T-helper 2 cell (primary cell): ENCODE measurements around the gene KRTAP10-6.
"Not testable (repeated sequence)": the region's sequence is repeated elsewhere in the genome, so short reads cannot be mapped to it uniquely, and the experiment has no call there.

ENCODE experiments used
- DNase-seq, 5 experiments: peaks; one replicate each; pipeline versions ENCODE4 v3.0.0 to v3.0.0-alpha.2; 2012 to 2022

KRTAP10-6 gene

GRCh38 chr21:44555200-44555875 lies 37.0 kb downstream of the KRTAP10-6 start:
- DNase-seq, result no peak

DNA sequence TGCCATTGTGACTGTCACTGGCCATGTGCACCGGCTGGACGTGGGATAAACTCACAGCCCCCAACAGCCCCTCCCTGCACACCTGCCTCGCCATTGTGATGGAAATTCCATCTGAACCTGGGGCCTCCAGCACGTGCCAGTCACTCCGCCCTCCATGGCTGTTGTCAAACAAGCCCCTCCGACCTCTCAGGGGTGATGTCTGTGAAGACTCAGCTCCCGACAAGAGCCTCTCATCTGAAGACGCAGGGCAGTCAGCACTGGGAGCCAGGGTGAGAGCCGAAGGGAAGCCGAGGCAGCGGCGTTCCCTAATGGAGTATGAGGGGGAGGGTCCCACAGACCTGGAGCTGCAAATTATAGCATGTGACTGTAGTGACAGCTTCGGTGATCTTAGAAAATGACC lies 39.6 kb downstream of the KRTAP10-6 start:
- no peak for DNase-seq

DNA sequence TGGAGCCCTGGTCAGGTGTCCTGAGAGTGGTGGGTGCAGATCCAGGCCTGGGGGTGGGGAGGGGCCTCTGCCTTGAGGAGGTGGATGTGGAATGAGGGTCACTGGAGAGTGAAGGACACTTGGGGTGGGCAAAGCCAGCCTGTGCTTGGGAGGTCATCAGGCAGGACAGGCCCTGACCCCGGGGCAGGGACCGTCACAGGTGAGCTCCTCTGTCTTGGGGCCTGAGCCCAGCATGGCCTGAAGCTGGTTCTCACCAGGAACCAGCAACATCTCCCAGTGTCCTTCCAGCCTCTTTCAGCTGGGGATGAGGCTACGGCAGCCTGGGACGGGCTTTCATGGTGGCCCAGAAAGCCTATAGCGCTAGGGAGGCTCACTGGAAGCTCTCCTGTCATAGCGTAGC lies 40.2 kb downstream of the KRTAP10-6 start:
- DNase-seq, result no peak

DNA sequence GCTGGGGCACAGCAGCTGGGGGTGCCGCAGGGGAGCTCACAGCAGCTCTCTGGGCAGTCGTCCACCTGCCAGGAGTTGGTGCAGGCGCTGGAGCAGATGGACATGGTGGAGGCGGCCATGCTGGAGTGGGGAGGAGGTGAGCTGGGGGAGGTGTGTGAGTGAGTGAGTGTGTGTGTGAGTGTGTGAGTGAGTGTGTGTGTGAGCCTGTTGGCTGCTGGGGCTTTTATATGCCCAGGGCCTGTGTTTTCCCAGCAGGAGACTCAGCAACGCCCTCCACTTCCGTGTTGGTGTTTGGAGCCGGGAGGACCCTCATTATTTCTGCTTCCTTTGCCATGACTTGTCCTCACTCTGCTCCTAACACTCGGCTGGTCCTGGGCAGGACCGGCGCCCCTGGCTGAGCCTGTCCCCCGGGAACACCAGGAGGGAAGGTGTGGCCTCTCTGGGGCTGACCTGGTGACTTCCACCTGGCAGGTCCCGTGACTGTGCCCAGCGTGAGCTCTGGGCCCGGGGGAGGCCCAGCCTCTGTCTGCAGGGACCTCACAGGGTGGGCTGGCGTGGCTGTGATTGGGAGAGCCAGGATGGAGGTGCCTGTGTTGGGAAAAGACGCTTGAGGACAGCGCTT lies 40.9 kb downstream of the KRTAP10-6 start, which contains the start of gene KRTAP10-2:
Gene KRTAP10-2, minus strand, starts transcription at position 166 of the 622 bp plus-strand sequence. Its CDS starts 47 bp downstream, at position 119.
- no peak for DNase-seq

DNA sequence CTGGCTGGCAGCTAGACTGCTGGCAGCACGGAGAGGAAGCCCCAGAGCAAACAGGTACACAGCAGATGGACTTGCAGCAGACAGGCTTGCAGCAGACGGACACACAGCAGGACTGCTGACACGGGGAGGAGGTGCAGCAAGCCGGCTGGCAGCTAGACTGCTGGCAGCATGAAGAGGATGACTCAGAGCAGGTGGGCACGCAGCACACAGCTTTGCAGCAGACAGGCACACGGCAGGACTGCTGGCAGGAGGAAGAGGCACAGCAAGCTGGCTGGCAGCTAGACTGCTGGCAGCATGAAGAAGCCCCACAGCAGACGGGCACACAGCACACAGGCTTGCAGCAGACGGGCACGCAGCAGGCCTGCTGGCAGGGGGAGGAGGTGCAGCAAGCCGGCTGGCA lies 41.5 kb downstream of the KRTAP10-6 start:
- DNase-seq, result no peak

- not testable (repeated sequence) for DNase-seq
Measured at GRCh38 chr21:44550285-44550684, 42.0 kb downstream of the KRTAP10-6 start.

DNA sequence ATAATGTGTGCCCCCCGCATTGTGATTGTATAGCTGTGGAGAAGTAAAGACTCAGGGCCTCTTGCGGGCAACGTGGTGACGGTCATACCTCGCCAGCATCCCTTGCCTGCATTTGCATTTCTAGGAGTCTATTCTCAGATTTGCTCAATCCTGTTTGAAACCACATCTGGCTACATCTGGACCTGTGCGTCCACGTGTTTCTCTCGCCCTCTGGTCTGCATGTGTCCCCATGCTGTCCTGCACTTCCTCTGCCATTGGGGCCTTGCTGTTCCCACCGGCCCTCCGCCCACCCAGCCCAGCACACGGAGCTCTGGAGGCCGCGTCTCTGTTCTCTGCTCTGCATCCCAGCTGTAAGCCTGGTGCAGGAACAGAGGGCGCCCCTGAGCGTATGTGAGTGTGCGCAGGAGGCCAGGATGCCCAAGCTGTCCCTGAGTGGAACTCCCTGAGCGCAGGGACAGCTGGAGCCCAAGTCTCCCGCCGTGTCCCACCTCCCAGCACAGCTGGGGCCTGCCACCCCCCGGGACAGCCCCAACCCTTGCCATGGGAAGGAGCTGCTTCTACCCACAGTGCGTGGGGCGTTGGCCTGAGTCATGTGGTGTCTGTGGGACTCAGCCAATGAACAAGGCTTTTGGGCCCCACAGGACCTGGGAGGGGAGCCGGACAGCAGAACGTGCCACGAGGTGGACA lies 42.6 kb downstream of the KRTAP10-6 start:
- DNase-seq, result no peak

DNA sequence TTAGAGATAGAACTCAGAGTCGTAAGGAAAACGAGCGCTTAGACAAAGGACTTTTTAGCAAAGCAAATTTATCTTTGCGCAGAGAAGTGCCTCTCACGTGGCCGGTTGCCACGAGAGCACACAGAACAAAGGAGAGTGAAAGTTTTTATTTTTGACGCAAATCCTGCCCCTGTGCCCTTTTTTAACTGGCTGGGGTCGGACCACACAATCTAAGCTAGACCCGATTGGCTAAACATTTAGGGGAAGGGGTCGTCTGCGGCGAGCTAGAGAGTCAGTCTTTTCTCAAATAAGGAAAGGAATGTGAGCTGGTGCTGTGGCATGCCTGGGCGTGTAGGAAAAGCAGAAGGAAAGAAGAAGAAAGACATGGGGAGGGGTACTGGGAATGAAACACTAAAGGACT lies 43.4 kb downstream of the KRTAP10-6 start:
- no peak for DNase-seq

GRCh38 chr21:44548381-44548780 lies 43.9 kb downstream of the KRTAP10-6 start:
- DNase-seq, result no peak

- DNase-seq, result peak in 2 of 5 experiments; percentile 32 to 64
Measured at GRCh38 chr21:44547656-44548331, 44.5 kb downstream of the KRTAP10-6 start.

DNA sequence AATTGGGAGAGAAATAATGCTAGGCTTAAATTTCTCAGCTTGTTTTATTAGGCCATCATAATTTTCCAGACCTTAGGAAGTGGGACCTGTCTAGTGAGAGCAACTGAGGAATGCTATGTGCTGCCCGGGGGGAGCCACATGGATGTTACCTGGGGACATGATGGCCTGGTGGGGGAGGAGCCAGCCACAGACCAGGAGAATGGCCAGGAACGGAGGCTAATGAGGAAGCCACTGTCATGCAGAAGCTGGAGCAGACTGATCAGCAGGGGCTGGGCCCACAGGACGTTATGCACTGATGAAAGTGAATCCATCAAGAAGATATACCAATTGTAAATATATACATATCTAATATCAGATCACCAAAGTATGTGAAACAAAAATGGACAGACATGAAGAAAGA lies 47.7 kb downstream of the KRTAP10-6 start:
- DNase-seq, result no peak

DNA sequence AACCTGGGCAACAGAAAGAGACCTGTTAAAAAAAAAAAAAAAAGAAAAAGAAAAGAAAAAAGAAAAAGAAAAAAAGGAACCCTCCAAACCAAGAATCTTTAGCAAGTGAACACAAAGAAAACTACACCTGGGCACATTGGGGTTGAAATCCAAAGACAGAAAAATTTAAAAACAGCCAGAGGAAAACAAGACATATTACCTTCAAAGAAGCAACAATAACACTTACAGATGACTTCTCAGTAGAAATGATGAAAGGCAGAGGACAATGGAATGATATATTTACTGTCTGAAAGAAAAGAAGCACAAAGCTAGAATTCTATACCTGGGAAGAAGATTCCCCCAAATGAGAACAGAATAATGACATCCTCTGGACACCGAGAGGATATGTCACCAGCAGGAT lies 49.6 kb downstream of the KRTAP10-6 start:
- no peak for DNase-seq
